DND-41 (cell line): ENCODE measurements around the gene TSPO.

Source experiments
- ATAC-seq: fragments of 200-7000 bp; cut with Tn5 transposase; 3 replicates; pipeline ENCODE4 v1.9.1; 2021; ENCODE audit warnings: low read depth; ENCODE audit not compliant: insufficient read depth
- DNase-seq: peaks from one replicate; pipeline ENCODE4 v3.0.0-alpha.2; 2020
- H2AFZ ChIP-seq: 2 replicates; pipeline ENCODE4 v1.6.0; 2012; ENCODE audit warnings: low read depth, low read length
- H3K27ac ChIP-seq: 2 replicates; pipeline ENCODE4 v1.5.1; 2012; ENCODE audit warnings: low read length, inconsistent platforms
- H3K27me3 ChIP-seq: fragments of 200-600 bp; sonication (generic); 2 replicates; pipeline ENCODE4 v1.6.0; 2012; ENCODE audit warnings: low read length, mild to moderate bottlenecking, inconsistent platforms; ENCODE audit not compliant: insufficient read depth, poor library complexity
- H3K36me3 ChIP-seq: 2 replicates; pipeline ENCODE4 v1.5.1; 2012; ENCODE audit warnings: low read length, inconsistent platforms; ENCODE audit not compliant: insufficient read depth
- H3K4me1 ChIP-seq: 2 replicates; pipeline ENCODE4 v1.5.1; 2012; ENCODE audit warnings: mild to moderate bottlenecking, low read length; ENCODE audit not compliant: insufficient read depth
- H3K4me2 ChIP-seq: 2 replicates; pipeline ENCODE4 v1.6.0; 2012; ENCODE audit warnings: mild to moderate bottlenecking, moderate library complexity, low read length, inconsistent platforms; ENCODE audit not compliant: insufficient read depth
- H3K4me3 ChIP-seq, 2 experiments: fragments of 200-600 bp in 1 of 2; shearing (Covaris generic) in 1 of 2; 2 replicates each; pipeline ENCODE4 v1.5.1; 2012 to 2016; ENCODE audit warnings: inconsistent platforms in 2 of 2, low read length in 2 of 2, mild to moderate bottlenecking in 2 of 2, low read depth in 1 of 2, moderate library complexity in 1 of 2
- H3K79me2 ChIP-seq: 2 replicates; pipeline ENCODE4 v1.6.0; 2012; ENCODE audit warnings: low read length, inconsistent platforms; ENCODE audit not compliant: insufficient read depth
- H3K9ac ChIP-seq: 2 replicates; pipeline ENCODE4 v1.6.0; 2012; ENCODE audit warnings: low read depth, mild to moderate bottlenecking, inconsistent platforms, low read length, moderate library complexity
- H3K9me3 ChIP-seq: 2 replicates; pipeline ENCODE4 v1.5.1; 2012; ENCODE audit warnings: low read length, moderate library complexity, mild to moderate bottlenecking, inconsistent platforms; ENCODE audit not compliant: insufficient read depth, severe bottlenecking
- H4K20me1 ChIP-seq: 2 replicates; pipeline ENCODE4 v1.6.0; 2012; ENCODE audit warnings: low read length; ENCODE audit not compliant: insufficient read depth
- EZH2 ChIP-seq: IDR thresholded peaks from 3 replicates; pipeline ENCODE4 v1.6.1; 2012; ENCODE audit warnings: borderline replicate concordance, low read depth, mild to moderate bottlenecking, moderate library complexity, low read length, inconsistent platforms; ENCODE audit not compliant: severe bottlenecking
- TF ChIP-seq, protein P1 (sequence below): IDR thresholded peaks from 2 replicates; pipeline ENCODE4 v1.5.1; 2012; ENCODE audit warnings: borderline replicate concordance, low read length, moderate library complexity, mild to moderate bottlenecking; ENCODE audit not compliant: poor library complexity, severe bottlenecking; ENCODE audit errors: extremely low read depth

Gene TSPO

DNA sequence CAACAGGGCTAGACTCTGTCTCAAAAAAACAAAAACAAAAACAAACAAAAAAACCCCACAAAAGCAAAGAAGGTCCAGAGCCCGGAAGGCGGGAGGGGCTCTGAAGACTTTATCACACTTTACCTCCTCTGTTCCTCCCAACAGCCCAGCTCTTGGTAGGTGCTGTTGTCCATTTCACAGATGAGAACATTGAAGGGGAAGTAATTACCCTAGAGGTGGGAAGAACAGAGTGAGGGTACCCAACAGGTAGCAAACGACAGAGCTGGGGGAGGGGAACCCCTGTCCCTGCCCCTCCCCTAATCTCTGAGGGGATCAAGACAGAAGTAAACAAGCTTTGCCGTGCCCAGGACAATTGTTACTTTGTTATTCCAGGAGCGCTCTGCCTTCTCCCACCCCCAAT lies 41.8 kb upstream of the TSPO start:
- ATAC-seq (no peak), DNase-seq (no peak)
- Histone ChIP-seq H2AFZ (no peak overlapping the region), H3K4me1 (peaks cover 10% of the 10 kb centered on the region), H4K20me1 (peaks cover 10% of the 10 kb centered on the region; the same call in 1 of the 2 replicates), H3K9ac (no peak overlapping the region), H3K79me2 (no peaks in the 10 kb centered on the region), H3K27ac (no peak overlapping the region), H3K36me3 (no peaks in the 10 kb centered on the region), H3K4me2 (no peak overlapping the region), H3K4me3 (no peak overlapping the region), H3K27me3 (peaks cover 35% of the 10 kb centered on the region), H3K9me3 (no peaks in the 10 kb centered on the region)
- TF ChIP-seq EZH2, result no peak
- TF ChIP-seq, protein P1, sequence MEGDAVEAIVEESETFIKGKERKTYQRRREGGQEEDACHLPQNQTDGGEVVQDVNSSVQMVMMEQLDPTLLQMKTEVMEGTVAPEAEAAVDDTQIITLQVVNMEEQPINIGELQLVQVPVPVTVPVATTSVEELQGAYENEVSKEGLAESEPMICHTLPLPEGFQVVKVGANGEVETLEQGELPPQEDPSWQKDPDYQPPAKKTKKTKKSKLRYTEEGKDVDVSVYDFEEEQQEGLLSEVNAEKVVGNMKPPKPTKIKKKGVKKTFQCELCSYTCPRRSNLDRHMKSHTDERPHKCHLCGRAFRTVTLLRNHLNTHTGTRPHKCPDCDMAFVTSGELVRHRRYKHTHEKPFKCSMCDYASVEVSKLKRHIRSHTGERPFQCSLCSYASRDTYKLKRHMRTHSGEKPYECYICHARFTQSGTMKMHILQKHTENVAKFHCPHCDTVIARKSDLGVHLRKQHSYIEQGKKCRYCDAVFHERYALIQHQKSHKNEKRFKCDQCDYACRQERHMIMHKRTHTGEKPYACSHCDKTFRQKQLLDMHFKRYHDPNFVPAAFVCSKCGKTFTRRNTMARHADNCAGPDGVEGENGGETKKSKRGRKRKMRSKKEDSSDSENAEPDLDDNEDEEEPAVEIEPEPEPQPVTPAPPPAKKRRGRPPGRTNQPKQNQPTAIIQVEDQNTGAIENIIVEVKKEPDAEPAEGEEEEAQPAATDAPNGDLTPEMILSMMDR, result no peak

DNA sequence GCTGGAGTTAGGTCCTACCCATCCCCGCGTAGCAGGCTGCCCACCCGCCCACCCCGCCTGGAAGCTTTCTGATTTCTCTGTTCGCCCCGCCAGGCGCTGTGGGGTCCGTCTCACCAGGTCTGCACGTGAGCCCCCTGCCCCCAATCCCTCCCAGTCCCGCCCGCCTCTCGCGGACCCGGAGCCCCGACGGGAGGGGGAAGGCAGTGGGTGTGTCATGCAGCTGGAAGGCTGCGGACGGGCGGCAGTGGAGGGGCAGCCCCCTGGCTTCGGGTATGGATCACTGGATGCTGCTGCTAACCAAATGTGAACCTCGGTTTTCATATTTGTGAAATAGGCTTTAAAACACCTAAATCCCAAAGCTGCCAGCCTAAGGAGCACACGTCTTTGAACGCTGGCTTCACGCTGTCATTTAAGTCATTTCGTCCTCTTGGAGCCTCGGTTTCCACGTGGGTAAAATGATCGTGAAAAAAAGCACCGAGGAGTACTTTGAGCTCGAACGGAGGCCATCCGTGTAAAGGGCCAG lies 41.4 kb upstream of the TSPO start:
- no peaks in the 10 kb centered on the region for H3K36me3 ChIP-seq
- H3K79me2 ChIP-seq, result no peaks in the 10 kb centered on the region
- H3K9ac ChIP-seq, result no peak overlapping the region
- H4K20me1 ChIP-seq, result peaks cover 10% of the 10 kb centered on the region; the same call in 1 of the 2 replicates
- H3K4me2 ChIP-seq, result peak overlapping the region; percentile 56; the same call in 1 of the 2 replicates
- TF ChIP-seq, protein P1, result no peak
- TF ChIP-seq EZH2, result no peak
- peaks cover 10% of the 10 kb centered on the region for H3K4me1 ChIP-seq
- no peak for ATAC-seq
- no peak overlapping the region for H3K27ac ChIP-seq
- peaks cover 40% of the 10 kb centered on the region for H3K27me3 ChIP-seq
- H2AFZ ChIP-seq, result no peak overlapping the region
- H3K4me3 ChIP-seq, result no peak overlapping the region
- H3K9me3 ChIP-seq, result no peaks in the 10 kb centered on the region
- DNase-seq, result no peak

DNA sequence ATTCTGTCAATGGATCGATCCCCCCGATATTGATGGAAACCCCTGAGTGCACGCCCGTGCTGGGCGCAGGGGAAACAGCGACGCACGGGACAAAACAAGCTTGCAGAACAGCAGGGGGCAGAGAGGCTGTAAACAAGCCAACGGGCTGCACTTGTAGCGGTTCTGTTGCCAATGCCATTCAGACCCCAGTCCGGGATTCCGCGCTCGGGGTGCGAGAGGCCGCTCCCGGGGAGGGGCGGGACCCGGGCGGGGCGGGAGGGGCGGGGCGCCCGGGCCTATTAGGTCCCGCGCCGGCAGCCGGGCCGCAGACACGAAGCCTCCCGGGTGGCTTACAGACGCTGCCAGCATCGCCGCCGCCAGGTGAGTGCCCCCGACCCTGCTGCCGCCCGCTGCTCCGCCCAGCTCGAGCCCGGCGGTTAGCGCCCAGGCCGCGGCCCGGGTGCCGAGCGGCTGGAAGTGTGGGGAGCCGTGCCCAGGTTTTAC lies 40.9 kb upstream of the TSPO start, which contains the start of gene BIK:
TSS of gene BIK (plus strand) at position 307 of the 483 bp plus-strand sequence. CDS start 13,273 bp downstream, outside the sequence.
- H3K9ac ChIP-seq, result no peak within 1 kb of the TSS
- TF ChIP-seq EZH2, result no peak
- TF ChIP-seq, protein P1, result peak; percentile 19

More for the DNA sequence above, 40.9 kb upstream of the TSPO start, which contains the start of gene BIK:
- no peak within 1 kb of the TSS for H2AFZ ChIP-seq
- DNase-seq, result peak; percentile 37
- no peaks in the 10 kb centered on the region for H3K9me3 ChIP-seq
- peak; percentile 76 for ATAC-seq
- H3K36me3 ChIP-seq, result no peaks in the 10 kb centered on the region
- no peaks in the 10 kb centered on the region for H3K79me2 ChIP-seq
- H3K4me2 ChIP-seq, result peak within 1 kb of the TSS; percentile 56
- peaks cover 10% of the 10 kb centered on the region for H3K4me1 ChIP-seq
- H3K4me3 ChIP-seq, result peak within 1 kb of the TSS in 1 of 2 experiments; percentile 32; a peak in 2 of 4 replicates
- H3K27me3 ChIP-seq, result peaks cover 40% of the 10 kb centered on the region
- peaks cover 10% of the 10 kb centered on the region; the same call in 1 of the 2 replicates for H4K20me1 ChIP-seq
- H3K27ac ChIP-seq, result no peak within 1 kb of the TSS
